HepG2 (cell line): Measurements from ENCODE around the gene VPS13D. TPM values are rescaled to one million over a fixed set of nuclear protein-coding genes. Genes with fewer than 3 reads are reported as not detected.

Experiments used
- ATAC-seq: fragments of 200-7000 bp; cut with Tn5 transposase; 3 replicates; pipeline ENCODE4 v1.9.1; 2020; ENCODE audit warnings: mild to moderate bottlenecking, moderate library complexity
- BruUV-seq: library from RNA; stranded (reverse); fragments of 400-500 nt; replicated peaks from 2 replicates; lab custom pipeline; 2021; lab: Mats Ljungman, UMichigan
- CTCF ChIA-PET: fragments of 300-600 bp; formaldehyde crosslinking; extraction: SDS; loops from one replicate; lab custom pipeline; 2021; ENCODE audit warnings: low total read pairs, inconsistent platforms, low intra/inter-chr PET ratio; lab: Yijun Ruan, JAX
- POLR2A ChIA-PET: fragments of 350-600 bp; sonication (Branson Sonifier 250); formaldehyde crosslinking; loops from one replicate; lab custom pipeline; 2020; ENCODE audit warnings: antibody characterized with exemption, inconsistent platforms; lab: Yijun Ruan, JAX
- DNase-seq: peaks from one replicate; pipeline ENCODE4 v3.0.0-alpha.2; 2015; ENCODE audit warnings: low spot score
- FAIRE-seq: peaks from 3 replicates; lab custom pipeline; 2011; peaks lifted over from hg19 to GRCh38; lab: Jason Lieb, UNC
- H2AFZ ChIP-seq: one replicate; pipeline ENCODE4 v1.6.1; 2011; ENCODE audit warnings: low read length, inconsistent platforms
- H3K27ac ChIP-seq: fragments of 300-600 bp; 3 replicates; pipeline ENCODE4 v1.8.0; 2011; ENCODE audit warnings: mixed run types, mild to moderate bottlenecking, mixed read lengths, low read length, inconsistent platforms; ENCODE audit not compliant: insufficient read depth; ENCODE audit errors: extremely low read length
- H3K27me3 ChIP-seq, 2 experiments: fragments of 200-600 bp in 1 of 2; 2 replicates in 1 of 2; 3 replicates in 1 of 2; pipeline versions ENCODE4 v1.6.0 to v1.8.0; 2011; ENCODE audit warnings: low read length in 2 of 2, mild to moderate bottlenecking in 2 of 2, moderate library complexity in 2 of 2, inconsistent platforms in 1 of 2; ENCODE audit not compliant: insufficient read depth in 2 of 2, control insufficient read depth in 1 of 2
- H3K36me3 ChIP-seq, 2 experiments: fragments of 200-600 bp in 1 of 2; replicated peaks in 1 of 2; 2 replicates in 1 of 2; 3 replicates in 1 of 2; pipeline versions ENCODE4 v1.5.1 to v1.8.0; 2011; ENCODE audit warnings: low read length in 2 of 2, inconsistent platforms in 1 of 2; ENCODE audit not compliant: insufficient read depth in 2 of 2, control insufficient read depth in 1 of 2
- H3K4me1 ChIP-seq: 2 replicates; pipeline ENCODE4 v1.5.1; 2012; ENCODE audit warnings: low read length, inconsistent platforms; ENCODE audit not compliant: insufficient read depth
- H3K4me2 ChIP-seq: 2 replicates; pipeline ENCODE4 v1.6.0; 2011; ENCODE audit warnings: low read depth, low read length, inconsistent platforms
- H3K4me3 ChIP-seq, 3 experiments: fragments of 200-600 bp in 1 of 3; sonication (generic), shearing (Covaris generic) in 1 of 3; replicated peaks in 1 of 3; 2 replicates each; pipeline ENCODE4 v1.5.1; 2011 to 2016; ENCODE audit warnings: low read length in 3 of 3, inconsistent platforms in 2 of 3, low read depth in 2 of 3, mild to moderate bottlenecking in 2 of 3, control low read depth in 1 of 3, mixed read lengths in 1 of 3; ENCODE audit not compliant: insufficient read depth in 1 of 3
- H3K79me2 ChIP-seq: one replicate; pipeline ENCODE4 v1.6.1; 2011; ENCODE audit warnings: low read length, inconsistent platforms; ENCODE audit not compliant: insufficient read depth
- H3K9ac ChIP-seq: 2 replicates; pipeline ENCODE4 v1.6.0; 2011; ENCODE audit warnings: mild to moderate bottlenecking, low read depth, low read length, inconsistent platforms; ENCODE audit not compliant: insufficient read depth
- H3K9me3 ChIP-seq: 2 replicates; pipeline ENCODE4 v1.5.1; 2012; ENCODE audit warnings: mild to moderate bottlenecking, low read length
- H4K20me1 ChIP-seq: 2 replicates; pipeline ENCODE4 v1.6.0; 2011; ENCODE audit warnings: inconsistent platforms, mild to moderate bottlenecking, low read length, moderate library complexity; ENCODE audit not compliant: insufficient read depth
- IKZF4 ChIP-seq: sonication (generic); formaldehyde crosslinking; IDR thresholded peaks from 2 replicates; pipeline ENCODE4 v1.5.1; 2020; ENCODE audit warnings: borderline replicate concordance, mild to moderate bottlenecking, low read depth, missing genetic modification reagents; ENCODE audit errors: not compliant biosample characterization
- KDM5B ChIP-seq: sonication (generic); formaldehyde crosslinking; IDR thresholded peaks from 2 replicates; pipeline ENCODE4 v1.4.0; 2020; ENCODE audit warnings: missing genetic modification reagents, mild to moderate bottlenecking, borderline replicate concordance
- PAWR ChIP-seq: sonication (generic); formaldehyde crosslinking; IDR thresholded peaks from 2 replicates; pipeline ENCODE4 v1.4.0; 2020; ENCODE audit warnings: missing genetic modification reagents, mild to moderate bottlenecking, borderline replicate concordance
- SAFB2 ChIP-seq: sonication (generic); formaldehyde crosslinking; IDR thresholded peaks from 2 replicates; pipeline ENCODE4 v1.5.1; 2020; ENCODE audit warnings: missing genetic modification reagents, low read depth, mild to moderate bottlenecking, borderline replicate concordance
- ZMYM3 ChIP-seq: sonication (generic); formaldehyde crosslinking; IDR thresholded peaks from 2 replicates; pipeline ENCODE4 v1.5.1; 2020; ENCODE audit warnings: mild to moderate bottlenecking, missing genetic modification reagents
- ZNF280B ChIP-seq: sonication (generic); formaldehyde crosslinking; IDR thresholded peaks from 2 replicates; pipeline ENCODE4 v1.5.0; 2020; ENCODE audit warnings: missing genetic modification reagents, mild to moderate bottlenecking, borderline replicate concordance
- ZNF317 ChIP-seq: sonication (generic); formaldehyde crosslinking; IDR thresholded peaks from 2 replicates; pipeline ENCODE4 v1.5.0; 2020; ENCODE audit warnings: mild to moderate bottlenecking, missing genetic modification reagents
- ZNF629 ChIP-seq: sonication (generic); formaldehyde crosslinking; conservative IDR thresholded peaks from 2 replicates; pipeline ENCODE4 v1.5.0; 2020; ENCODE audit warnings: missing genetic modification reagents
- ZNF660 ChIP-seq: sonication (generic); formaldehyde crosslinking; IDR thresholded peaks from 2 replicates; pipeline ENCODE4 v1.5.1; 2020; ENCODE audit warnings: mild to moderate bottlenecking, low read depth, missing genetic modification reagents, borderline replicate concordance
- WGBS: methylation state at CpG from one replicate; pipeline ENCODE4 v1.1.6; 2017; ENCODE audit warnings: low lambda C conversion rate; 5-methylcytosine and 5-hydroxymethylcytosine counted together
- in situ Hi-C: cut with HindIII; loops from 2 replicates; pipeline ENCODE4 v1.10.0; 2017; ENCODE audit warnings: low pct_unique_long_range_greater_than_20kb; ENCODE audit not compliant: extremely low pct_ligation_motif_present
- intact Hi-C: fragments of 100-400 bp; cut with micrococcal nuclease; formaldehyde crosslinking; loops from one replicate; pipeline ENCODE4 v1.10.0; 2022; ENCODE audit not compliant: unreplicated experiment
- polyA plus RNA-seq, 8 experiments: library from polyadenylated mRNA; depleted of rRNA in 3 of 8; stranded (reverse) in 7 of 8; unstranded in 1 of 8; fragments of >200 nt; fragmentation: Illumina TruSeq in 4 of 8; extraction: Trizol in 4 of 8; gene quantifications; 2 replicates each; pipeline versions ENCODE4 v1.2.1 to v1.2.3, GENCODE V29; 2011 to 2016; ENCODE audit warnings: low read depth in 4 of 8, missing spikeins in 1 of 8, mixed read lengths in 1 of 8; ENCODE audit not compliant: insufficient read depth in 1 of 8
- total RNA-seq, 5 experiments: library from RNA; depleted of rRNA; stranded (reverse); fragments of >200 nt; fragmentation: Illumina TruSeq; extraction: Trizol; gene quantifications; 2 replicates each; pipeline ENCODE4 v1.2.3, GENCODE V29; 2016; ENCODE audit warnings: low read depth in 1 of 5

The VPS13D gene
- total and polyA plus RNA-seq, 2 of the 13 experiments (the other 11 are each of a cell fraction or from before 2014, with no cell fraction given) = 8.6 to 13.9 TPM

GRCh38 chr1:12479311-12479710 lies 249.5 kb downstream of the VPS13D start:
- TF ChIP-seq ZMYM3 (CRISPR knock-in tag) (0 out of 2 replicates have a peak, but pooled peaks have one; percentile 56), ZNF629 (CRISPR knock-in tag) (peak; percentile 92), ZNF660 (CRISPR knock-in tag) (no peak)
- Histone ChIP-seq H3K4me1 (peaks cover 77% of the 10 kb centered on the region), H3K9ac (no peak overlapping the region), H3K79me2 (no peaks in the 10 kb centered on the region), H3K27ac (no peak overlapping the region), H3K9me3 (0 out of 2 replicates have a peak, but pooled peaks cover under 1% of the 10 kb centered on the region), H3K4me2 (no peak overlapping the region), H4K20me1 (no peaks in the 10 kb centered on the region), H3K4me3 (no peak overlapping the region), H3K27me3 (no peaks in the 10 kb centered on the region), H3K36me3 (no peaks in the 10 kb centered on the region), H2AFZ (no peak overlapping the region)
- ATAC-seq = no peak
- WGBS = 97% methylated on average over 5 of the region's 6 CpGs
- CTCF ChIA-PET = no interaction called here
- in situ Hi-C loops (loop anchor here (5.0 kb wide), 1 partner anchor 48 kb away; no protein-coding TSS in a partner anchor), intact Hi-C loops (loop anchor here (5.0 kb wide), 2 partner anchors 72 to 138 kb away; partner anchors contain the start of gene DHRS3)
- POLR2A ChIA-PET = interaction anchor here (1.8 to 6.6 kb wide), 3 partner anchors 48 to 138 kb away, joined by 8 to 72 read pairs (median 46); partner anchors contain the start of gene DHRS3
- FAIRE-seq = no peak
- no peak for DNase-seq
- no TSS peak for BruUV-seq

GRCh38 chr1:12480041-12480440 lies 250.2 kb downstream of the VPS13D start:
- intact Hi-C loops (no loop called here), in situ Hi-C loops (no loop called here)
- Histone ChIP-seq H3K4me1 (peaks cover 74% of the 10 kb centered on the region), H2AFZ (no peak overlapping the region), H4K20me1 (no peaks in the 10 kb centered on the region), H3K4me2 (no peak overlapping the region), H3K27ac (no peak overlapping the region), H3K36me3 (no peaks in the 10 kb centered on the region), H3K27me3 (no peaks in the 10 kb centered on the region), H3K4me3 (no peak overlapping the region), H3K79me2 (no peaks in the 10 kb centered on the region), H3K9ac (no peak overlapping the region), H3K9me3 (no peaks in the 10 kb centered on the region)
- CTCF ChIA-PET = no interaction called here
- DNase-seq (no peak), FAIRE-seq (no peak), ATAC-seq (no peak)
- WGBS = 96% methylated on average over 3 of the region's 3 CpGs
- BruUV-seq = no TSS peak
- POLR2A ChIA-PET = interaction anchor here (4.8 to 6.6 kb wide), 2 partner anchors 47 to 137 kb away, joined by 46 to 72 read pairs; partner anchors contain the start of gene DHRS3
- TF ChIP-seq ZNF280B (CRISPR knock-in tag) (no peak), IKZF4 (CRISPR knock-in tag) (no peak), PAWR (no peak), ZNF317 (no peak), SAFB2 (no peak), KDM5B (CRISPR knock-in tag) (no peak)
